Ascending aorta (tissue), 2 donors: ENCODE data around the gene MEIOB. TPM values are rescaled to one million over a fixed set of nuclear protein-coding genes. Genes with fewer than 3 reads are reported as not detected.
A peak's percentile ranks its signal among the peaks of the same experiment; 100 is the strongest.

Experiments used
- DNase-seq, 2 donors: peaks; one replicate each; pipeline ENCODE4 v3.0.0-alpha.2; 2019; ENCODE audit warnings: low spot score in 2 of 2
- H3K27ac ChIP-seq, 2 donors: fragments of 200-600 bp; sonication (generic); one replicate each; pipeline ENCODE4 v1.5.1; 2016 to 2017; ENCODE audit warnings: mild to moderate bottlenecking in 1 of 2
- H3K27me3 ChIP-seq: fragments of 200-600 bp; sonication (generic); one replicate; pipeline ENCODE4 v1.5.1; 2017
- H3K36me3 ChIP-seq, 2 donors: fragments of 200-600 bp; sonication (generic); one replicate each; pipeline ENCODE4 v1.5.1; 2016
- H3K4me1 ChIP-seq, 2 donors: fragments of 200-600 bp; sonication (generic); one replicate each; pipeline ENCODE4 v1.5.1; 2016 to 2017; ENCODE audit warnings: mild to moderate bottlenecking in 1 of 2
- H3K4me3 ChIP-seq, 2 donors: fragments of 200-600 bp; sonication (generic); one replicate each; pipeline ENCODE4 v1.5.1; 2016 to 2017; ENCODE audit warnings: mild to moderate bottlenecking in 1 of 2
- H3K9me3 ChIP-seq, 2 donors: fragments of 200-600 bp; sonication (generic); one replicate each; pipeline ENCODE4 v1.5.1; 2016
- intact Hi-C: fragments of 100-400 bp; cut with DNase I; formaldehyde crosslinking; loops from one replicate; pipeline ENCODE4 v1.15.1; 2023
- total RNA-seq: library from RNA; depleted of rRNA; stranded (reverse); fragments of >200 nt; gene quantifications from one replicate; pipeline ENCODE4 v1.1.0, GENCODE V29; 2016
- TF ChIP-seq, protein P1 (sequence below), 3 experiments: fragments of 200-600 bp in 2 of 3; fragments of 450-650 bp in 1 of 3; sonication (generic) in 2 of 3; IDR thresholded peaks; one replicate each; pipeline ENCODE4 v1.5.1; 2016 to 2019; ENCODE audit warnings: antibody characterized with exemption in 3 of 3, mild to moderate bottlenecking in 1 of 3, moderate library complexity in 1 of 3

Gene MEIOB
- total RNA-seq, 1 donor from 2014 or later = not detected

DNA sequence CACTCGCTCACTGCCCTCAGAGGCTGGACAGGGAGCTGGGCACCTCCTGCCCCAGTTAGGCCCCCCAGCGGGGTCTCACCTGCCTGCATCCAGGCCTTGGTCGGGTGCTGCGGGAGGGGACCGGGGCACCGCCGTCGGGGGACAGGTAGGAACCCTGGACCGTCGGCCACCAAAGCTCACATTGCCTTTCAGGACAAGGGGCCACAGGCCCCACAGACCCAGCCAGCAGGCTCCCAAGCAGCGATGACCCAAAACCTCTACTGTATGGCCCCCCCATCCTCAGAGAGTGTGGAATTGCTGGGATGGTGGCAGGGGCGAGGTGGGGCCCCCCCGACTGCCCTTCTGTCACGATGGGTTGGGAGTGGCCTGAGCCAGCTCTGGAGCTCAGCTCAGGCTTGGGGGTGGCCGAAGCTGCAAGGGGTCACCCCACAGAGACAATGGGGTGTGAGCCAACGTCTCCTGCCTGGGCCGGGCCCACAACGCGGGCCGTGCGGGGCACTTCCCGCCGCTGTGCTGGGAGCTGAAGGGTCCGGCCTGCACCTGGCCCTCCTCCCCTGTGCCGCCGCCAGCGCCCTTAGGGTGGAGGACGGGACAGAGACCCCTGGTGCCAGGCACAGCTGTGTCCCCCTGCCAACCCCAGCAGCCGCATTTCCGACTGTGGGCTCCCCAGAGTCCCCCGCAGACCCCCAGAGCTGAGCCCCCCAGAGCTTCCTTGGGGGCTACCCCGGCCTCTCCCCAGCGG is 79.0 kb downstream of the MEIOB start:
- H3K27ac ChIP-seq = no peak overlapping the region
- H3K4me1 ChIP-seq = no peaks in the 10 kb centered on the region
- TF ChIP-seq, protein P1, sequence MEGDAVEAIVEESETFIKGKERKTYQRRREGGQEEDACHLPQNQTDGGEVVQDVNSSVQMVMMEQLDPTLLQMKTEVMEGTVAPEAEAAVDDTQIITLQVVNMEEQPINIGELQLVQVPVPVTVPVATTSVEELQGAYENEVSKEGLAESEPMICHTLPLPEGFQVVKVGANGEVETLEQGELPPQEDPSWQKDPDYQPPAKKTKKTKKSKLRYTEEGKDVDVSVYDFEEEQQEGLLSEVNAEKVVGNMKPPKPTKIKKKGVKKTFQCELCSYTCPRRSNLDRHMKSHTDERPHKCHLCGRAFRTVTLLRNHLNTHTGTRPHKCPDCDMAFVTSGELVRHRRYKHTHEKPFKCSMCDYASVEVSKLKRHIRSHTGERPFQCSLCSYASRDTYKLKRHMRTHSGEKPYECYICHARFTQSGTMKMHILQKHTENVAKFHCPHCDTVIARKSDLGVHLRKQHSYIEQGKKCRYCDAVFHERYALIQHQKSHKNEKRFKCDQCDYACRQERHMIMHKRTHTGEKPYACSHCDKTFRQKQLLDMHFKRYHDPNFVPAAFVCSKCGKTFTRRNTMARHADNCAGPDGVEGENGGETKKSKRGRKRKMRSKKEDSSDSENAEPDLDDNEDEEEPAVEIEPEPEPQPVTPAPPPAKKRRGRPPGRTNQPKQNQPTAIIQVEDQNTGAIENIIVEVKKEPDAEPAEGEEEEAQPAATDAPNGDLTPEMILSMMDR (IDR thresholded peaks at IDR 0.05) = no peak
- peaks cover 23 to 25% of the 10 kb centered on the region in 2 donors for H3K36me3 ChIP-seq
- intact Hi-C loops = no loop called here
- no peaks in the 10 kb centered on the region for H3K27me3 ChIP-seq
- DNase-seq = no peak
- H3K4me3 ChIP-seq = no peak overlapping the region
- peaks cover 0 to 6% of the 10 kb centered on the region in 2 donors for H3K9me3 ChIP-seq

DNA sequence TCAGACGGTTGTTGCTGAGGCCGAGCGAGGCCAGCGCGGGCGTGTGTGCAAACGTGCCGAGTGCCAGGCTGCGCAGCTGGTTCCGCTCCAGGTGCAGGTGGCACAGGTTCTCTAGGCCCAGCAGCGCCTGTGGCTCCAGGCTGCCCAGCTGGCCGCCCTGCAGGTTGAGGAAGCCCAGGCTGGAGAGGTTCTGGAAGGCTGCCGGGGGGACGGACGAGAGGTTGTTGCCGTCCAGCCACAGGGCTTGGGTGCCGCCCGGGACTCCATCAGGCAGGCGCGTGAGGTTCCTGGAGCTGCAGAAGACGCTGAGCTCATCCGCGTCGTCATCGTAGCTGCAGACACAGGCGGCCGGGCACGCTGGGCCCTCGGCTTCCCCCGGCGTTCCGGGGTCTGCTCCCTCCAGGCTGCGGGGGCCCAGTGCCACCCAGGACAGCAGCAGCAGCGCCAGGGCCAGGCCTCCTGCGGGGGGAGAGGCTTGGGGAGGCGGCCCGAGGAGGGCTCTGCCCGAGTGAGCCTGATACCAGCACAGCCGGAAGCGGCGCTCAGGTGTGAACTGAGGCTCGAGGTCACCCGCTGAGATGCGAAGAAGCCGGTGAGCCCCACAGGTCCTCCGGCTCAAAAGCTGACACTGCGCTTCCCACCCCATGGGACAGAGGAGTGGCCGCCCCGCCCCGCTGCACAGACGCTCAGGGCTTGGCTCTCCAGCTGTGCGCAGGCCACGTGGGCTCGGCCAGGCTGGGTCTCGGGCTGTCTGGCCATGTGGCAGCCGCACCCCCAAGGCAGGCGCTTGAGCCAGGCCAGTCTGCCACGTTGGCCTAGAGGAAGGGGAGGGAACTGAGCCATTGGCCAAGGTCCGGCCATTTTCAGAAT is 79.8 kb downstream of the MEIOB start:
- no peaks in the 10 kb centered on the region for H3K4me1 ChIP-seq
- no peak for DNase-seq
- H3K36me3 ChIP-seq = peaks cover 31 to 33% of the 10 kb centered on the region in 2 donors
- intact Hi-C loops = no loop called here
- H3K9me3 ChIP-seq = no peaks in the 10 kb centered on the region
- no peaks in the 10 kb centered on the region for H3K27me3 ChIP-seq
- TF ChIP-seq, protein P1 (IDR thresholded peaks at IDR 0.05) = no peak
- H3K4me3 ChIP-seq = no peak overlapping the region
- H3K27ac ChIP-seq = no peak overlapping the region

DNA sequence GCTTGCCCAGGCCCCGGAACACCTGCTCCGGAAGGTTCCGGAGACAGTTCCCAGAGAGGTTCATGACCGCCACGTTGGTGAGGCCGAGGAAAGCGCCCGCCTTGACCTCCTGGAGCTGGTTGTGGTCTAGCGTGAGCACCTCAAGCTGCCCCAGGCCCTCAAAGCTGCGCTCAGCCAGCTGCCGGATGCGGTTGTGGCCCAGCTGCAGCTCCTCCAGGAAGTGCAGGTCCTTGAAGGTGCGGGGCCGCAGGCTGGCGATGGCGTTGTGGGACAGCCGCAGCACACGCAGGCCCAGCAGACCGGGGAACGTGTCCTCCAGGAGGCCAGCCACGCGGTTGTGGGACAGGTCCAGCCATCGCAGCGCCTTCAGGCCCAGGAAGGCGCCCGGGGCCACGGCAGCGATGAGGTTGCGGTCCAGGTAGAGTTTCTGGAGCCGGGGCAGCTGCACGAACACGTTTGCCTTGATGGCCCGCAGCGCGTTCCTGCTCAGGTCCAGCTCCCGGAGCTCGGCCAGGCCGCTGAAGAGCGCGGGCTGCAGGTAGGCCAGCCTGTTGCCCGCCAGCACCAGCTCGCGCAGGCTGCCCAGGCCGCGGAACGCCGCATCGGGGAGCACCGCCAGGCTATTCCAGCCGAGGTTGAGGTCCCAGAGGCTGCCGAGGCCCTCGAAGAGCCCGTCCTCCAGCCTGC is 80.6 kb downstream of the MEIOB start:
- H3K9me3 ChIP-seq = no peaks in the 10 kb centered on the region
- H3K36me3 ChIP-seq = peaks cover 37 to 41% of the 10 kb centered on the region in 2 donors
- no peak for DNase-seq
- H3K27me3 ChIP-seq = no peaks in the 10 kb centered on the region
- TF ChIP-seq, protein P1 (IDR thresholded peaks at IDR 0.05) = no peak
- intact Hi-C loops = no loop called here
- no peaks in the 10 kb centered on the region for H3K4me1 ChIP-seq
- H3K4me3 ChIP-seq = no peak overlapping the region
- no peak overlapping the region for H3K27ac ChIP-seq

DNA sequence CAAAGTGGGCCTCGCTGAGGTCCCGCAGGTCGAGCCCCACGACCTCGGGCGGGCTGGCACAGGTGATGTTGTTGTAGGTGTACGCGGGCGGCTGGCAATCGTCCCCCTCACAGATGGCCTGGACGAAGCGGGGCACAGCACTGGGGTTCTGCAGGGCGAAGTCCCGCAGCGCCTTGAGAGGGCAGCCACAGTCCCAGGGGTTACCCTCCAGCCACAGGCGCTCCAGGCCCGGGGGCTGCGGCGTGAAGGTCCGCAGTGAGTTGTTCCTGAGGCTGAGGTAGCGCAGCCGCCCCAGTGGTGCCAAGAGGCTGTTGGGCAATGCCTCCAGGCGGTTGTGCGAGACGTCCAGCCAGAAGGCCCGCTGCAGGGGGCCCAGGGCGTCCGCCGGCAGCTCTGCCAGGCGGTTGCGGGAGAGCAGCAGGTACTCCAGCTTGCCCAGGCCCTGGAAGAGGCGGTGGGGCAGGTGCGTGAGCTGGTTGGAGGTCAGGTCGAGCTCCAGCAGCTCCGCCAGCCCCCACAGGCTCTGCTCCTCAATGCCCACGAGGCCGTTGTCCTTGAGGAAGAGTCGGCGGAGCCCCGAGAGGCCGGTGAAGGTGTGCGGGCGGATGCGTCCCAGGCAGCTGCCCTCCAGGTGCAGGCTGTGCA is 81.2 kb downstream of the MEIOB start:
- H3K36me3 ChIP-seq = peaks cover 37 to 48% of the 10 kb centered on the region in 2 donors
- no peaks in the 10 kb centered on the region for H3K9me3 ChIP-seq
- TF ChIP-seq, protein P1 (IDR thresholded peaks at IDR 0.05) = no peak
- no peaks in the 10 kb centered on the region for H3K4me1 ChIP-seq
- no peak overlapping the region for H3K27ac ChIP-seq
- peak in 1 of 2 donors; percentile 59 for DNase-seq
- H3K4me3 ChIP-seq = no peak overlapping the region
- H3K27me3 ChIP-seq = no peaks in the 10 kb centered on the region
- intact Hi-C loops = no loop called here

DNA sequence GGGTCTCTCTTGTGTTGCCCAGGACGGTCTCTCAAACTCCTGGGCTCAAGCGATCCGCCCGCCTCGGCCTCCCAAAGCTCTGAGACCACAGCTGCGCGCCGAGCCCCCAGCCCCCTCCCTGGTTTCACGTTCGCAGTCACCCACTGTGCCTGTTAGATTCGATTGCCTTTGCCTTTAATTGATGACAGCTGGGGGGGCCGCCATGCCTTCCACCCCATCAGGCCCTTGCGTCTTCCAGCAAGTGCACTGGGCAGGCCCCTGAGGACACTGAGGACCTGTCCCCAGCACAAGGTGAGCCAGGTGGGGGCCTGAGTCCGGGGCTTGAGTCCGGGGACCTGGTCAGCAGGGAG is 81.7 kb downstream of the MEIOB start:
- peaks cover 37 to 49% of the 10 kb centered on the region in 2 donors for H3K36me3 ChIP-seq
- H3K4me1 ChIP-seq = peaks cover 0 to 2% of the 10 kb centered on the region in 2 donors
- no peaks in the 10 kb centered on the region for H3K9me3 ChIP-seq
- TF ChIP-seq, protein P1 (IDR thresholded peaks at IDR 0.05) = no peak
- no peak for DNase-seq
- no peak overlapping the region for H3K4me3 ChIP-seq
- no peaks in the 10 kb centered on the region for H3K27me3 ChIP-seq
- H3K27ac ChIP-seq = no peak overlapping the region
- intact Hi-C loops = no loop called here
